ENCODE data around the gene DMD. TPM values are rescaled to one million over a fixed set of nuclear protein-coding genes. Genes with fewer than 3 reads are reported as not detected.

The DMD gene
- total RNA-seq, 6 experiments from 2014 or later = 18.7 to 43.4 (median 32.9) TPM

DNA sequence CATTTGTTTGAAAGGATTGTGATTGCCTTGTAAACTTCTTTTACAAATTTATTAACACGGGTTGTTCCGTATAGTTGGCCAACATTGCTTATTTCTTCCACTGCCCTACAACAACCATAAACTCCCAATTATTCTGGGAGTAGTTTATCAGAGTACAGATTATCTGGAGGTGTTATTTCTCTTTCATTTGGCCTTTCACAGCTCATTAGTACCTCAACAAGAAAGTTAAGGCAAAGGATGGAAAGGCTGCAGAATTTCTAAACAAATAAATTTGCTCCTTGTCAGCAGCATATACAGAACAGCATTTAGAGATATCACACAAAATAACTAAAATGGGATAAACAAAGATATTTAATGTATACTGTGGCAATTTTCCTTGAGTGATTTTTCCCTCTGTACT lies 548.8 kb downstream of the DMD start:
- Histone ChIP-seq H3K9me3 (no peaks in the 10 kb centered on the region), H3K27ac (no peak overlapping the region), H3K4me1 (no peaks in the 10 kb centered on the region), H3K4me3 (no peak overlapping the region), H3K36me3 (no peaks in the 10 kb centered on the region), H3K27me3 (no peaks in the 10 kb centered on the region)
- WGBS (ENCODE audit: insufficient coverage, low coverage, low lambda C conversion rate, missing lambda C conversion rate) = 92% methylated on average over 2 of the region's 2 CpGs
- TF ChIP-seq, protein P1, sequence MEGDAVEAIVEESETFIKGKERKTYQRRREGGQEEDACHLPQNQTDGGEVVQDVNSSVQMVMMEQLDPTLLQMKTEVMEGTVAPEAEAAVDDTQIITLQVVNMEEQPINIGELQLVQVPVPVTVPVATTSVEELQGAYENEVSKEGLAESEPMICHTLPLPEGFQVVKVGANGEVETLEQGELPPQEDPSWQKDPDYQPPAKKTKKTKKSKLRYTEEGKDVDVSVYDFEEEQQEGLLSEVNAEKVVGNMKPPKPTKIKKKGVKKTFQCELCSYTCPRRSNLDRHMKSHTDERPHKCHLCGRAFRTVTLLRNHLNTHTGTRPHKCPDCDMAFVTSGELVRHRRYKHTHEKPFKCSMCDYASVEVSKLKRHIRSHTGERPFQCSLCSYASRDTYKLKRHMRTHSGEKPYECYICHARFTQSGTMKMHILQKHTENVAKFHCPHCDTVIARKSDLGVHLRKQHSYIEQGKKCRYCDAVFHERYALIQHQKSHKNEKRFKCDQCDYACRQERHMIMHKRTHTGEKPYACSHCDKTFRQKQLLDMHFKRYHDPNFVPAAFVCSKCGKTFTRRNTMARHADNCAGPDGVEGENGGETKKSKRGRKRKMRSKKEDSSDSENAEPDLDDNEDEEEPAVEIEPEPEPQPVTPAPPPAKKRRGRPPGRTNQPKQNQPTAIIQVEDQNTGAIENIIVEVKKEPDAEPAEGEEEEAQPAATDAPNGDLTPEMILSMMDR (IDR thresholded peaks at IDR 0.05) = no peak
- TF ChIP-seq POLR2A (IDR thresholded peaks at IDR 0.05) = no peak
- DNase-seq = no peak
- intact Hi-C loops (cut with DNase I) = no loop called here
- ATAC-seq = no peak

DNA sequence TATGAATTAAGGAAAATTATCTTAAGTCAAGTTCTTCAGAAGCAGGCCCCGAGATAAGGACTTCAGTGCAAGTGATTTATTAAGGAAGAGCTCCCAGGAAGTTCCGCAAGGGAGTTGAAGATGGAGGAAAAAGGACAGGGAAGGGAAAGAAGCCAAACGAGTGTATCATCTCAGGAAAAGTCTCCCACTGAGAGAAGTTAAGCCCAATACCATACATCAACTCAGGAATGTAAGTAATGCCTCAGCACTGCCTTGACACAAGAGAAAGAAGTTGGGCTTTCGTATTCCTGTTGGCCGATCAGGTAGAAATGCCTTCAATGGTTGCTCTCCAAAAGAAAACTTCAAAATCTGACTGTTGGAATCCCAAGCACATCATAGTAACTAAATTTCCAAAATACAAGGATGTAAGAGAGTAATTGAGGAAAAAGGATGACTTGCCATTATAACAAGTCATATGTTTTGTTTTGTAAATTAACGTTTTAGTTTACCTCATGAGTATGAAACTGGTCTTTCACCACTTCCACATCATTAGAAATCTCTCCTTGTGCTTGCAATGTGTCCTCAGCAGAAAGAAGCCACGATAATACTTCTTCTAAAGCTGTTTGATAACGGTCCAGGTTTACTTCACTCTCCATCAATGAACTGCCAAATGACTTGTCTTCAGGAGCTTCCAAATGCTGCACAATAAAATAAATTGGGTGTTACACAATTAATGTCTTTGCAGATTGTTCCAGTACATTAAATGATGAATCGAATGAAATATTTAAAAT lies 566.7 kb downstream of the DMD start:
- no peak for ATAC-seq
- 51% methylated on average over 9 of the region's 9 CpGs for WGBS (ENCODE audit: insufficient coverage, low coverage, low lambda C conversion rate, missing lambda C conversion rate)

DNA sequence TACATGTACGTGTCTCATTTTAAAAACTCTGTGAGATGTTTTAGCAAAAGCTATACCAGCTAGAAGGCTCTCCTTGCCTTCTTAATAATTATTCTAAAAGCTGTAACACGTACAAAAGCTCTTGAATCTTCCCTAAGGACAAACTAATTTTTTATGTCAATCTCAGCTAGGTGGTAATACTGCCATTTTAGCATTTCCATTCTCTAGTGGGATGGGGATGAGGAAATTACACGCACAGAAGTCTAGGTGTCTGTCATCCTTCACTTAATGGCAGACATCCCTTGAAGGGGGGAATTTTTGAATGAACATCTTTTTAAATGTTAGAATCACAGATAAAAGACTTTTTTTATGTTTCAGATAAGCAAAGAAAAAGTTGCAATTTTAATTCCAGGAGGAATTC lies 569.1 kb downstream of the DMD start:
- no peaks in the 10 kb centered on the region for H3K36me3 ChIP-seq
- H3K27me3 ChIP-seq = no peaks in the 10 kb centered on the region
- TF ChIP-seq, protein P1 (IDR thresholded peaks at IDR 0.05) = no peak
- no peak for TF ChIP-seq POLR2A (IDR thresholded peaks at IDR 0.05)
- ATAC-seq (no peak), DNase-seq (no peak)
- no peak overlapping the region for H3K4me3 ChIP-seq
- no peaks in the 10 kb centered on the region for H3K4me1 ChIP-seq
- WGBS (ENCODE audit: insufficient coverage, low coverage, low lambda C conversion rate, missing lambda C conversion rate) = 29% methylated on average over 3 of the region's 3 CpGs
- no peak overlapping the region for H3K27ac ChIP-seq
- intact Hi-C loops (cut with DNase I) = no loop called here
- H3K9me3 ChIP-seq = no peaks in the 10 kb centered on the region

More for the DNA sequence above, 566.7 kb downstream of the DMD start:
- no peak for DNase-seq
- no peak for TF ChIP-seq POLR2A (IDR thresholded peaks at IDR 0.05)
- TF ChIP-seq, protein P1 (IDR thresholded peaks at IDR 0.05) = no peak
- Histone ChIP-seq H3K36me3 (no peaks in the 10 kb centered on the region), H3K27ac (no peak overlapping the region), H3K27me3 (no peaks in the 10 kb centered on the region), H3K4me3 (no peak overlapping the region), H3K4me1 (no peaks in the 10 kb centered on the region), H3K9me3 (no peaks in the 10 kb centered on the region)
- intact Hi-C loops (cut with DNase I) = no loop called here

DNA sequence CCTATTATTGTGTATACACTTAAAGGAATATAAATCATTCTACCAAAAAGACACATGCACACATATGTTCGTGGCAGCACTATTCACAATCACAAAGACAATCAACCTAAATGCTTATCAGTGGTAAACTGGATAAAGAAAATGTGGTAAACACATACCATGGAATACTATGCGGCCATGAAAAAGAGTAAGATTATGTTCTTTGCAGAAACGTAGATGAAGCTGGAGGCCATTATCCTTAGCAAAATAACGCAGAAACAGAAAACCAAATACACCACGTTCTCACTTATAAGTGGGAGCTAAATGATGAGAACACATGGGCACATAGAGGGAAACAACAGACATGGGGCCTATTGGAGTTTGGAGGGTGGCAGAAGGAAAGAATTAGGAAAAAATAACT lies 593.2 kb downstream of the DMD start:
- Histone ChIP-seq H3K9me3 (no peaks in the 10 kb centered on the region), H3K4me3 (no peak overlapping the region), H3K4me1 (no peaks in the 10 kb centered on the region), H3K27ac (no peak overlapping the region), H3K27me3 (peaks cover 0 to 3% of the 10 kb centered on the region in 2 donors), H3K36me3 (no peaks in the 10 kb centered on the region)
- intact Hi-C loops (cut with DNase I) = no loop called here
- DNase-seq (no peak), ATAC-seq (no peak)
- TF ChIP-seq POLR2A (IDR thresholded peaks at IDR 0.05) = no peak
- TF ChIP-seq, protein P1 (IDR thresholded peaks at IDR 0.05) = no peak
- WGBS (ENCODE audit: insufficient coverage, low coverage, low lambda C conversion rate, missing lambda C conversion rate) = 53% methylated on average over 5 of the region's 5 CpGs
